SK-N-DZ (cell line): ENCODE data around the gene NTNG1.

Experiments
- DNase-seq: peaks from one replicate; pipeline ENCODE4 v3.0.0-alpha.2; 2015; ENCODE audit warnings: low spot score
- small RNA-seq, 2 experiments: library from RNA; depleted of rRNA; stranded (forward); fragments of <200 nt; gene quantifications; one replicate each; pipeline ENCODE3, GENCODE V24; 2014

NTNG1 gene

DNA sequence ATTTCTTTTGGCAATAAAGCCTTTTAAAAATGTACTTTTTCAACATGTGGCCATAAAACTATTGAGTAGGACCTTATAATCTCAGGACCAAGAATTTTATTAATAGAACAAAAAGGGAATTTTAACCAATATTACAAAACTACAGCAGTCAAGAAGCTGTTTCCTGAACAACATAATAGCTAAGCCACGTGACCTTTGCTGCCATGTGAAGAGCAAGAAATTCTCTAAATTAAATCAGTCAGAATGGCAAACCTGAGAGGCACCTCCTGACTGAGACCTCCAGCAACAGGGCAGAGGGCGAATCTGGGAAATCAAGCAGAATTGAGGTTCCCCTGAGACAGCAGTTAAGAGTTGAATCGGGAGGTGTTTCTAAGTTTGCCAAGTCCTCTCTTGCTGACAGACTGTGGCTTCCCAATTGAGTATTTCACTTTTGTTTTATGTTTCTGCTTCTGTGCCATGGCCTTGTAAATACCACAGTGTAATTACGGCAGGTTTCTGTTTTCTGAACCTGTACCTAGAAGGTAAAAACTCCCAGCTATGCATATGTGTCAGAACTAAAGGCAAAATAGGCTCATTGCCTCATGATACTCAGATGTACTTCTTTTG lies 358.4 kb downstream of the NTNG1 start:
- no peak for DNase-seq

- DNase-seq = no peak
These were observed 360.3 kb downstream of the NTNG1 start for GRCh38 chr1:107501081-107501605.

GRCh38 chr1:107510347-107510746 lies 369.5 kb downstream of the NTNG1 start:
- no peak for DNase-seq

- DNase-seq = no peak
These were observed 372.0 kb downstream of the NTNG1 start for GRCh38 chr1:107512836-107513235.

GRCh38 chr1:107514841-107515240 lies 374.0 kb downstream of the NTNG1 start:
- DNase-seq = no peak

GRCh38 chr1:107515702-107516101 lies 374.9 kb downstream of the NTNG1 start:
- DNase-seq = no peak

- no peak for DNase-seq
These were observed 382.2 kb downstream of the NTNG1 start for GRCh38 chr1:107523061-107523460.

DNA sequence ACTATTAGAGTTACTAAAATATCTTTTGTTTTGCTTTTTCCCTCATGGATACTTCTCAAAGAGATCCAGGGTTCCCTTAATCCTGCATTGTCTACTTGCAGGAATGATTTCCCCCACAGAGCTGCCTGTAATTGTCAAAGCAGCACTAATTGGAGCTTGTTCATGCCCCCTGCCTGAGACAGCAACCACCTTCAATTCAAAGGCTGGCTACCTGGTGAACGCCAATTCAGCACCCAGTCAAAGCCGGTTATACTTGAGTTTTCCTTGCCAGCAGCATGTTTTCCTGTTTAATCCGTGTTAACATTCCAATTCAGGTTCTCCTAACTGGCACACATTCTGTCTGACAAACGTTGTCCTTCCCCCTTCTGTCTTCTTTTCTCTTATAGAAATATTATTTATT lies 382.9 kb downstream of the NTNG1 start:
- no peak for DNase-seq

- no peak for DNase-seq
These were observed 383.5 kb downstream of the NTNG1 start for GRCh38 chr1:107524301-107524700.

- no peak for DNase-seq
These were observed 384.3 kb downstream of the NTNG1 start for GRCh38 chr1:107525145-107525544.

- DNase-seq = no peak
These were observed 385.1 kb downstream of the NTNG1 start for GRCh38 chr1:107525961-107526360.

DNA sequence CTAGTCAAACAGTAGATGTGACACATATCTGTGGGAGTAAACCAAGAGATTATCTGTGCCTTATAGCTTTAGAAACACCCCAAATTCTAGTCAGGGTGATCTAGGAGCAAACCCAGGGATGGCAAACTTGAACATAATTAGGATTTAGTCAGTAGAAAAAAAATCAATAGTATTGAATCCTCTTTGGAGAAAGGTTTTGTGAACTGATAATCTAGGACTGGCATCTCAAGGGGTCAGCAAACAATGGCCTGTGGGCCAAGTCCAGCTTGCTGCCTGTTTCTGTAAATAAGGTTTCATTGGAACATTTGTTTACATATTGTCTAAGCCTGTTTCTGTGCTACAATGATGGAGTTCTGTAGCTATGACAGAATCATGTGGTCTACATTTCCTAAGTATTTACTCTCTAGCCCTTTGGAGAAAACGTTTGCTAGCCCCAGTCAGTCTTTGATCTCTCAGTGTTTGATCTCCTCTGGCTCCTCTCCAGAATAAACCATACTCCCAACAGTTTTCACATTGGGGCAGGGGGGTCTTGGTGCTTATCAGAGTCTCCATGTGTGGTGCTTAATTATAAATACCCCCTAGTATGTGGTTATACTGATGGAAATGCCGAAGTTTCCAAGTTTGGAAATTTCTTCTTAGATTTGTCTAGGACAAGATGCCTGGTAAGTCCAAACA lies 385.8 kb downstream of the NTNG1 start:
- DNase-seq = no peak

- DNase-seq = peak; percentile 71
These were observed 388.8 kb downstream of the NTNG1 start for GRCh38 chr1:107529511-107530149.

DNA sequence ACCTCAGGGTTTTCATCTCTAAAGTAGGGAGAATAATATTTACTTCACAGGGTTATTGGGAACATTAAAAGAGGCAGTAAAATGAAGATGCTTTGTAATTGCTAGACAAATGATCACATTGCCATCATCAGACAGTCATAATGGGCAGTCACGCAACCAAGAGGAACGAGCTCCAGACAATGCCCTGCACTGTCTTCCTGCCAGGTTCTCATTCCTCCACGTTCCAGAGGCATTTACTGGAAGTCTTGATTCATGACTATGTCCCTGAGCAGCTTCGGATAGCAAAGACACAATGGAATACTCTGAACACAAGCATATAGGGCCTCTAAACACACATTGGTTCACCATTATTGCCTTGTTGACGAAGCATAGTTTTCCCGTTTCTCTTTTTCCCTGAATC lies 389.7 kb downstream of the NTNG1 start:
- DNase-seq = no peak

GRCh38 chr1:107531065-107531908 lies 390.4 kb downstream of the NTNG1 start:
- DNase-seq = no peak

DNA sequence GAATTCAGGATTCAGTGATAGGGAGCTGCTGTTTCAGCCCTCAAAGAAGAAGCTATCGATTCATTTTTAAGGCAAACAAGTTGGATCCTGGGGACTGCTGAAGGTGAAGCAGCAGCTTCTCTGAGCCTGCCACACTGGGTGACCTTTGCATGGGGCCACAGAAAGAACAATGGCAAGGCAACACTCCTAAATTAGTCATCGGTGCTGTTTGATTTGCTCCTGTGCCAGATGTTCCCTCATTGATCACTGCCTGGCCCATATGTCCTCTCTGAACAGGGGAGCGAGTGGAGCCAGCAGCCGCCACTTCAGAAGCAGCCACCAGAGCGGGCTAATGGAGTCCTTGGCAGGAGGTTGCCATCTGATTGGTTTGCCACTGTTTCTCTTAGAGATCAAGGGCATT lies 391.5 kb downstream of the NTNG1 start:
- no peak for DNase-seq

Small RNA genes lying within 50 kb of the gene (small RNA-seq; reads per million reads assigned to genes)
- 0 to 0.49 reads per million in 2 experiments for gene AC114491.1
